GM23338 (cell line): Measurements from ENCODE around the gene EXOC3L4. TPM values are rescaled to one million over a fixed set of nuclear protein-coding genes. Genes with fewer than 3 reads are reported as not detected.

ENCODE experiments used
- ATAC-seq: fragments of 200-7000 bp; cut with Tn5 transposase; 3 replicates; pipeline ENCODE4 v1.9.1; 2020
- DNase-seq: peaks from one replicate; pipeline ENCODE4 v3.0.0-alpha.2; 2015; ENCODE audit warnings: low spot score
- H2AFZ ChIP-seq: fragments of 200-600 bp; sonication (generic); 2 replicates; pipeline ENCODE4 v1.8.0; 2016; ENCODE audit warnings: antibody characterized with exemption, mild to moderate bottlenecking, moderate library complexity
- H3F3A ChIP-seq: fragments of 200-600 bp; sonication (generic); replicated peaks from 2 replicates; pipeline ENCODE4 v1.8.0; 2017; ENCODE audit warnings: antibody characterized with exemption, mixed run types, low read depth
- H3K27ac ChIP-seq: fragments of 200-600 bp; sonication (generic); 2 replicates; pipeline ENCODE4 v1.6.1; 2016; ENCODE audit warnings: low read depth
- H3K27me3 ChIP-seq: fragments of 200-600 bp; sonication (generic); 2 replicates; pipeline ENCODE4 v1.8.0; 2016; ENCODE audit warnings: mild to moderate bottlenecking, mixed run types, moderate library complexity; ENCODE audit not compliant: insufficient read depth
- H3K36me3 ChIP-seq: fragments of 200-600 bp; sonication (generic); 2 replicates; pipeline ENCODE4 v1.8.0; 2016; ENCODE audit warnings: mild to moderate bottlenecking; ENCODE audit not compliant: insufficient read depth
- H3K4me1 ChIP-seq: fragments of 200-600 bp; sonication (generic); 2 replicates; pipeline ENCODE4 v1.8.0; 2016; ENCODE audit warnings: mild to moderate bottlenecking, moderate library complexity; ENCODE audit not compliant: insufficient read depth
- H3K4me2 ChIP-seq: fragments of 200-600 bp; sonication (generic); 2 replicates; pipeline ENCODE4 v1.7.1; 2017; ENCODE audit warnings: mixed run types
- H3K4me3 ChIP-seq: fragments of 200-600 bp; sonication (generic); 2 replicates; pipeline ENCODE4 v1.6.1; 2016; ENCODE audit warnings: mixed run types
- H3K79me2 ChIP-seq: fragments of 200-600 bp; sonication (generic); replicated peaks from 2 replicates; pipeline ENCODE4 v1.8.0; 2017; ENCODE audit warnings: mild to moderate bottlenecking; ENCODE audit not compliant: insufficient read depth
- H3K9me2 ChIP-seq: fragments of 200-600 bp; sonication (generic); 2 replicates; pipeline ENCODE4 v1.8.0; 2017; ENCODE audit not compliant: insufficient read depth
- H4K20me1 ChIP-seq: fragments of 200-600 bp; sonication (generic); replicated peaks from 2 replicates; pipeline ENCODE4 v1.8.0; 2017; ENCODE audit warnings: mild to moderate bottlenecking; ENCODE audit not compliant: insufficient read depth
- H3K27ac Mint-ChIP-seq: 2 replicates; pipeline ENCODE4 v1.8.0; 2020; ENCODE audit warnings: inconsistent platforms, mild to moderate bottlenecking, moderate library complexity, mixed read lengths
- H3K27me3 Mint-ChIP-seq: 3 replicates; pipeline ENCODE4 v1.8.0; 2022; ENCODE audit warnings: low read depth, mild to moderate bottlenecking, moderate library complexity, mixed read lengths, inconsistent platforms; ENCODE audit not compliant: insufficient read depth, poor library complexity
- H3K36me3 Mint-ChIP-seq: 3 replicates; pipeline ENCODE4 v1.8.0; 2021; ENCODE audit warnings: low read depth, mild to moderate bottlenecking, inconsistent platforms, moderate library complexity, mixed read lengths
- H3K4me1 Mint-ChIP-seq: 3 replicates; pipeline ENCODE4 v1.8.0; 2020; ENCODE audit warnings: mild to moderate bottlenecking, inconsistent platforms, mixed read lengths
- H3K4me3 Mint-ChIP-seq: 3 replicates; pipeline ENCODE4 v1.8.0; 2021; ENCODE audit warnings: moderate library complexity, mild to moderate bottlenecking, inconsistent platforms, mixed read lengths
- H3K9me3 Mint-ChIP-seq: 3 replicates; pipeline ENCODE4 v1.8.0; 2020; ENCODE audit warnings: moderate library complexity, mild to moderate bottlenecking, inconsistent platforms, mixed read lengths
- ETS1 ChIP-seq: IDR thresholded peaks from 2 replicates; pipeline ENCODE4 v1.6.1; 2016; ENCODE audit warnings: antibody characterized with exemption
- EZH2phosphoT487 ChIP-seq: fragments of 200-600 bp; sonication (generic); IDR thresholded peaks from one replicate; pipeline ENCODE4 v1.8.1; 2018; ENCODE audit warnings: antibody characterized with exemption; ENCODE audit not compliant: unreplicated experiment
- REST ChIP-seq: IDR thresholded peaks from one replicate; pipeline ENCODE4 v1.6.1; 2018; ENCODE audit warnings: antibody characterized with exemption; ENCODE audit not compliant: unreplicated experiment
- ZNF114 ChIP-seq: fragments of 250-450 bp; sonication (Bioruptor Pico); IDR thresholded peaks from 2 replicates; pipeline ENCODE4 v1.5.0; 2020; ENCODE audit warnings: mild to moderate bottlenecking, moderate library complexity
- polyA plus RNA-seq: library from polyadenylated mRNA; unstranded; fragments of >200 nt; fragmentation: Nextera tagmentation; extraction: Ambion mirVana; gene quantifications from 2 replicates; pipeline ENCODE4 v1.2.1, GENCODE V29; 2016
- total RNA-seq: library from RNA; depleted of rRNA; stranded (reverse); fragments of >200 nt; shearing (Covaris generic); gene quantifications from 2 replicates; pipeline ENCODE4 v1.2.3, GENCODE V29; 2014

Gene EXOC3L4
- total and polyA plus RNA-seq, 2 experiments from 2014 or later: not detected

GRCh38 chr14:103124501-103125001 lies 30.0 kb downstream of the EXOC3L4 start:
- H3K36me3 Mint-ChIP-seq: peaks cover 2% of the 10 kb centered on the region; the same call in 1 of the 3 replicates
- Histone ChIP-seq H3F3A (peaks cover 5% of the 10 kb centered on the region; the same call in 1 of the 2 replicates), H3K27me3 (peaks cover 69% of the 10 kb centered on the region), H3K79me2 (no peaks in the 10 kb centered on the region), H4K20me1 (peaks cover 9% of the 10 kb centered on the region), H3K4me2 (peak overlapping the region; percentile 89), H3K27ac (no peak overlapping the region), H2AFZ (no peak overlapping the region), H3K36me3 (no peaks in the 10 kb centered on the region), H3K9me2 (no peaks in the 10 kb centered on the region), H3K4me1 (peaks cover 15% of the 10 kb centered on the region; the same call in 1 of the 2 replicates), H3K4me3 (no peak overlapping the region)
- H3K27me3 Mint-ChIP-seq: peaks cover 48% of the 10 kb centered on the region
- H3K4me1 Mint-ChIP-seq: peaks cover 16% of the 10 kb centered on the region
- no peak for TF ChIP-seq ZNF114 (CRISPR knock-in tag)
- TF ChIP-seq EZH2phosphoT487: no peak
- TF ChIP-seq ETS1: no peak
- no peak overlapping the region for H3K27ac Mint-ChIP-seq
- H3K9me3 Mint-ChIP-seq: no peaks in the 10 kb centered on the region; the same call in 2 of the 3 replicates
- no peak overlapping the region for H3K4me3 Mint-ChIP-seq
- DNase-seq: no peak
- no peak for ATAC-seq

DNA sequence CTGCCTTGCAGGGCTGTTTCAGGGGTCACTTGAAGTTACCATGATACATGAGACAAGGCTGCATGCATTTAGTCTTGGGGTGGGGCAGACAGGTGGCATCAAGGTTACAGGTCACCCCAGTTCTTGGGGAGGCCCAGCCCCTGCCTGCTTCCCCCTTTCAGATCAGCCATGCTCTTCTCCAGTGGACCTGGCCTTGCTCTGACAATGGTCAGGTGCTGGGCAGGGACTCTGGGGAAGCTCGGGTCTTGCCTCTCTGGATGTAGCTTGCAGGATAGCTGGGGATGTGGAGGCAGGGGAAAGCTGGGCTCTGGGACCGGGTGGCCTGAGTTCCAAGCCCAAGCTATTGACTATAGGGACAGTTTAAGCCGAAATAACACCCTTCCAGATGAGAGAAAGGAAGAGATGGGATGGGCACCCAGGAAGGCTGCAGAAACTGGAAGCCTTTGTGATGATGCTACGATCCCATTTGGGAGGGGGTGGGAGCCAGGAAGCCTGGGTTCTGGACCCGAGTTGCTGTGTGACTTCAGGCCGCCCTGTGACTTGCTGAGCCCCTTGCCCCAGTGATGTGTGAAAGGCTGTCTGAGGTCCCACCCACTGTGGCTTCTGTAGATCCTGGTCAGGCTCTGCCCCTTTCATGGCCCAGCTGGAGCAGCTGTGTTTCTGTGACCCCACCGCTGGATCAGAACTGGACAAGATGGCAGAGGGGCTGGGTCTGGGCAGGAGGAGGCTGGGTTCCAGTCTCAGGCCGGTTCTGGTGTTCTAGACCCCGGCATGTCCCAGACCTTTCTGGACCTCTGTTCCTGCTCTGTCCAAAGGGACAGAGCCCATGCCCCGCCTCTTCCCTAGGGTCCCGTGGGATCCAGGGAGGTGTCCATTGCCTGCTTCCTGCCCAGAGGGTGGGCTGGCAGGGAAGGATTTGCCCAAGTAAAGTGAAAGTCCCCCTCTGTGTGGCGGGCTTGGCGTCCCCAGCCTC lies 30.9 kb downstream of the EXOC3L4 start:
- H3K27me3 Mint-ChIP-seq: peaks cover 50% of the 10 kb centered on the region
- no peak overlapping the region for H3K27ac ChIP-seq
- H2AFZ ChIP-seq: no peak overlapping the region
- DNase-seq: no peak
- no peaks in the 10 kb centered on the region for H3K36me3 ChIP-seq
- peaks cover 2% of the 10 kb centered on the region; the same call in 1 of the 3 replicates for H3K36me3 Mint-ChIP-seq
- H3K4me3 ChIP-seq: no peak overlapping the region
- no peaks in the 10 kb centered on the region for H3K79me2 ChIP-seq
- no peak overlapping the region for H3K27ac Mint-ChIP-seq
- H3K4me1 ChIP-seq: peaks cover 15% of the 10 kb centered on the region; the same call in 1 of the 2 replicates
- no peaks in the 10 kb centered on the region for H3K9me2 ChIP-seq
- H4K20me1 ChIP-seq: peaks cover 9% of the 10 kb centered on the region
- ATAC-seq: no peak
- TF ChIP-seq ETS1 (no peak), REST (no peak)
- peaks cover 16% of the 10 kb centered on the region for H3K4me1 Mint-ChIP-seq
- no peak overlapping the region for H3K4me2 ChIP-seq
- peaks cover 5% of the 10 kb centered on the region; the same call in 1 of the 2 replicates for H3F3A ChIP-seq
- H3K27me3 ChIP-seq: peaks cover 69% of the 10 kb centered on the region
- H3K4me3 Mint-ChIP-seq: no peak overlapping the region
- no peaks in the 10 kb centered on the region; the same call in 2 of the 3 replicates for H3K9me3 Mint-ChIP-seq
